Endometrial microvascular endothelial cells (primary cell): Measurements from ENCODE around the gene DDB1. TPM values are rescaled to one million over a fixed set of nuclear protein-coding genes. Genes with fewer than 3 reads are reported as not detected.

Experiments
- in situ Hi-C: cut with HindIII; loops from 2 replicates; pipeline ENCODE4 v1.10.0; 2017; ENCODE audit warnings: low sequenced_read_pairs, low pct_unique_long_range_greater_than_20kb; ENCODE audit errors: inconsistent ontology term
- total RNA-seq: library from RNA; depleted of rRNA; stranded (reverse); fragments of >200 nt; gene quantifications from one replicate; pipeline ENCODE4 v1.2.3, GENCODE V29; 2015; ENCODE audit errors: inconsistent ontology term

DDB1 gene
- total RNA-seq, 1 donor from 2014 or later: 222 TPM

DNA sequence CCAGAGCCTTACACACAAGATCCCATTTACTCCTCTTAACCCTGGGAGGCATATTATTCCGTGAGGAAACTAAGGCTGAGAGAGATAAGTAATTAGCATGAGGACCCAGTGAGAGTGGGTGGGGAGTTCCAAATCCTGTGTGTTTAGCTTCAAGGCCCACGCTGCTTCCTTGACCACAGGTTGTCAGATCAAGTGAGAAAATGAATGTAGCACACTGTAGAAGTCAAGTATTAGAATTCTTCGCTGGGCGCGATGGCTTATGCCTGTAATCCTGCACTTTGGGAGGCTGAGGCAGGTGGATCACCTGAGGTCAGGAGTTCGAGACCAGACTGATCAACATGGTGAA is 25.0 kb upstream of the DDB1 start:
- in situ Hi-C loops: no loop called here

DNA sequence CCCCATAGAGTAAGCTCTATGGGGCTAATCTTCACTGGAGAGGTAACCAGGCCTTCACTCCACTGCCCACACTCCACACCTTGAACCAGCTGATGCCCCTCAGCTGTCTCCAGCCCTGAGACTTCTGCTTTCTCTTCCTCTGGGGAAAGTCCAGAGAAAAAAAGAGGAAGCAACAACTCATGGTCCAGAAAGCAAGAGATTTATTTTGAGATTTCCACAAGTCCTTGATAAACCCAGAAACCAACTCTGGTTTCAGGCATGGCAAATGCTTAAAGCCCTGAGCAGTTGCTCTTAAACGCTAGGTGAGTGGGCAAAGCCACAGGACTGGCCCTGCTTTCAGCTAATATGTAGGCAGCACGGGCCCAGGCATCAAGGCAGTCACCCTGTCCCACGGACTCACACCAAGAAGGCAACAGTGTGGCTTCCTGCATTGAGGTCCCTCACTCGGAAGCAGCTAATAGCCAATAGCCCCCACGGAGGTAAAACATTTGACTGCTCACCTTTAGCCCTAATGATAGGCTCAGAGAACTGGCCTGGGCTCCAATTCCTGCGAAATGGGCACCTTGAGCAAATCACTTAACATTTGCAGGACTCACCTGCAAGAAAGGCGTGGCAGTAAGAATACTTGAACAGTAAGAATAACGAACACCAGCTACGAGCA is 24.5 kb upstream of the DDB1 start:
- in situ Hi-C loops: no loop called here

DNA sequence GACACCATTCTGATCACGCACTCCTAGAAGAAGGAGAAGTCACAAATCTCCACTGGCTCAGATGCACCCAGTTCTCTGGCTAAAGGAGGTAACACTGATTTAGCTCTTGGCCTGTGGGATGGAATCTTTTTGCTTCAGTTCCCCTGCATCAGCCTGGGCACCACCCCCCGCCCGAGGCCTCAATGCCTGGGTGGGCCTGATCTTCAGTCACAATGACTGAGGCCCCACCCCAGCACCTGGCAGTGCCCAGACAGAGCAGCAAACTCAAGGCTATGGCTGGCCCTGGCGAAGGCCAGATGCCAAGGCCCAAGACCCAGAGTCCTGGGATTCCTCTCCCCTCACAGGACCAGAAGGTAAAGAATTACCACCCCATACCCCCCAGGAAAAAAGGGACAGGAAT is 23.8 kb upstream of the DDB1 start:
- in situ Hi-C loops: no loop called here

DNA sequence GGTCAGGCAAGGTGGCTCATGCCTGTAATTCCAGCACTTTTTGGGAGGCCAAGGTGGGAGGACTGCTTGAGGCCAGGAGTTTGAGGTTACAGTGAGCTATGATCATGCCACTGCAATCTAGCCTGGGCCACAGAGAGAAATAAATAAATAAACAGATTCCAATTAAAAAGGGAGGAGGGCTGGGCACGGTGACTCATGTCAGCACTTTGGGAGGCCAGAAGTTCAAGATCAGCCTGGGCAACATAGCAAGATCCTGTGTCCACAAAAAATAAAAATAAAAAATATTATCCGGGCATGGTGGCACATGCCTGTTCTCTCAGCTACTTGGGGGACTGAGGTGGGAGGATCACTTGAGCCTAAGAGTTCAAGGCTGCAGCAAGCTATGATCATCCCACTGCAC is 21.3 kb upstream of the DDB1 start:
- in situ Hi-C loops: no loop called here

DNA sequence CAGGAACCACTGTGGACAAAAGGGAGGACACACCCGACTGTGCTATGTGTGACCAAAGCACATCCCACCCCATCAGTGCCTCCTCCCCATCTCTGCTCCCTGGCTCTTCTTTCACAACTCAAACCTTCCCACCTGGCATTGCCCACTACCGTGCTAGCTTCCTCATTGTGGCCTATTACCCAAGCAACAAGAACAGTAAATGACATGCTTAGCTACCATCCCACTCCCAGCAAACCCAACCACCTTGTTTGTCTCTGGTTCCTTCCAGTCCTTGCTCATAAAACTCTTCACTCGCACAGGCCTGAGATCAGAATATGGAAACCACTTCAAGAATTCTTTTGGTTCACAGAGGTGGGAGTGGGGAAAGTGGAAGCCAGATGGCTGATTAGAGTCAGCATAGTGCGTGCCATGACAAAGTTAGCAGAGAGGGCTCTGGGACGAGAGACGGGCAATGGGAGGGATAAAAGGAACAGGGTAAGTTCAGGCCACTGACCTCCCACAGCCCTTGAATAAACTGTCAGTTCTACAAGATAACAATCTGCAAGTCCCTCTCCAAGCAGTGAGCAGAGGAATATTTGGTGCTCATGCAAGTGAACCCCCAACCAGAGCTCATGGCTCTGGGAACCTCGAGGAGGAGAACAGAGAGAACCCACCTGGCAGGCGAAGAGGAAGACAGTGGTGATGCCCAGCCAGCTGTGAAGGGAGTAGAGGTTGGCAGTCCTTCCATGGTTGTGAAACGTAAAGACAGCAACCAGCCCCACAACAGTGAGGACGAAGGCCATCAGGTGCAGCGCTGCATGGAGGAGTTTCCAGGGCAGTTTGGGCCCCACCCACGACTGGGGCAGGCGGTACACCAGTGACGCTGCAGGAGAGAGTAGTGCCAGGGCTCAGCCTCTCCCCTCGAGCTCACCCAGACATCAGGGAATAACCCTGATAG is 20.5 kb upstream of the DDB1 start:
- in situ Hi-C loops: no loop called here

DNA sequence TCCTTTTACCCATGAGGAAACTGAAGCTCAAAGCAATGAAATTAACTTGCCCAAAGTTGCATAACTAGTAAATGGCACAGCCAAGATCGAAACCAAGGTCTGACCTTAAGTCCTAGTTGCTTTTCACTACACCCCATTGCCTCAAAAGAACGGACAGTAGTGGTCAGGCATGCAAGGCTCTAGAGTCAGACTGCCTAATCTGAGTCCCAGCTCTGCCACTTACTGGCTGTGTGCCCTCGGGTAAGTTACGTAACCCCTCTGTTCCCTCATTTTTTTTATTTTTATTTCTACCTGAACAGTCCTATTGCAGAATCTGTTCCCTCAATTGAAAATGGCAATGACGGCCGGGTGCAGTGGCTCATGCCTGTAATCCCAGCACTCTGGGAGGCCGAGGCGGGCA is 19.1 kb upstream of the DDB1 start:
- in situ Hi-C loops: no loop called here

DNA sequence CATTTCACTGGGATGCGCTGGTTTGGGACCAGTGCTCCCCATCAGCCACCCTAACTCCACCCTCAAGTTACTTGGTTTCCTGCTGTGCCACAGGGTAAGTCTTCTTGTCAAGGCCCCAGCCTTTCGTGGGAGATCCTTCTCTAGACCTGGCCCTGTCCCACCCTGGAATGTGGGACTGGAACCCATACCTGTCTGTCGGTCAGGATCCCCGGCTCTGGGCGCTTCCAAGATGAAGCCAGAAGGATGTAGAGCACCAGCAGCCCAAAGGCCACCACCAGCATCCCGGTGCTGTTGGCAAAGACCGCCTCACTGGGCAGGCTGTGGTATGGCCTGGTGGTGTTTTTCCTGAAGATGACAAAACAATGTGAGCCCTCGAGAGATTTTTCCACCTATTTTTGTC is 17.9 kb upstream of the DDB1 start:
- in situ Hi-C loops: no loop called here

DNA sequence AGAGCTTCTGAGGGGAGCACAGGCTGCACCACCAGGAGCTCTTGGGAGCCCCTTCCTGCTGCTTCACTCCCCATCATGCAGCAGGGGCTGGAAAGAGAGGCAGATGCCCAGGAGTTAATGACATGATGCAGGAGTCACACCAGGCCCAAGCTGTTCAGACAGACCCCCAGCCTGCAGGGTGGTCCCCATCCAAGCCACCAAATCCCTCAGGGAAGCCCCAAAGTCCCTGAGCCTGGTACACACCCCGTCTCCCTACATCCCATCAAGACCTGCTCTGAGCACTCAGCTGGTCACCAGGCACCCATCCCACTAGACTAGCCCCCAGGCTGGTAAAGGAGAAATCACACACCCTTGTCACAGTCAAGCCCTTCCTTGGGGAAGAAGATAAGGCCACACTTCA is 17.4 kb upstream of the DDB1 start:
- in situ Hi-C loops: no loop called here

DNA sequence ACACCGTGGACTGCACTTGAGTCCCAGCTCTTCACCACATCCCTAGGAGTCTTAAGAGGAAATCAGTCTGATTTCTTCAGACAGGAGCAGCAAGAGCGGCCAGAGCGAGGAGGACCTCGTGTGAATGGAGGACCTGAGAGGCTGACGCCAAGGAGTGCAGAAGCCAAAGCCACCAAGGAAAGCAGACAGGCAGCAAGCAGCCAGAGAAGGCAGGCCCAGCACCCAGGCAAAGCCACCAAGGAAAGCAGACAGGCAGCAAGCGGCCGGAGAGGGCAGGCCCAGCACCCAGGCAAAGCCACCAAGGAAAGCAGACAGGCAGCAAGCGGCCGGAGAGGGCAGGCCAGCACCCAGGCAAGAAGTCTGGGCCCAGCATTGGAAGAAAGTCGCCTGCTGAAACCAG is 17.0 kb upstream of the DDB1 start:
- in situ Hi-C loops: no loop called here

DNA sequence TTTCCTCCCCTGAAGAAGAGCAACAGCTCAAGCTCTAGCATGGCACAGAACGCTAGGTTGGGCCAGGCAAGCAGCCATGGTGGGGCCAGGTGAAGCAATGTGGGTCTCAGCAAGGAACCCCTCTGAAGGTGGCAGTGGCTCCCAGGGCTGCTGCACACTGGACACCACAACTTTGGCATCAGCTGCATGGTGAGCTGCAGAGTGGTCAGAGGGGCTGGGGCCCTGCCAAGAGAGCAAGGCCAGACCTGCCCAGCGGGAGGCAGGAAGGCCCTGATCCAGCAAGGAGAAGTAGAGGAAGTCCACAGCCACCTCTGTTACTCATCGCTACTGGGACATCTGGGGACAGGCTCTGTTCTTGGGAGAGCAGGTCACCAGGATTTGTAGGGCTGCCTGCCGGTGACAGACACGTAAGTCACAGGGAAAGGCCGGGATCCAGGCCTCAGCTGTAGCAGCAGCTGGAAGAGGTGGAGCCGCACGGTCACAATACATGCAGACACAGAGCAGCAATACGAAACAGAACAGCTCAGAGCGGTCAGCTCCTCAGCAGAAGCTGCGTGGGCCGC is 16.4 kb upstream of the DDB1 start:
- in situ Hi-C loops: no loop called here

DNA sequence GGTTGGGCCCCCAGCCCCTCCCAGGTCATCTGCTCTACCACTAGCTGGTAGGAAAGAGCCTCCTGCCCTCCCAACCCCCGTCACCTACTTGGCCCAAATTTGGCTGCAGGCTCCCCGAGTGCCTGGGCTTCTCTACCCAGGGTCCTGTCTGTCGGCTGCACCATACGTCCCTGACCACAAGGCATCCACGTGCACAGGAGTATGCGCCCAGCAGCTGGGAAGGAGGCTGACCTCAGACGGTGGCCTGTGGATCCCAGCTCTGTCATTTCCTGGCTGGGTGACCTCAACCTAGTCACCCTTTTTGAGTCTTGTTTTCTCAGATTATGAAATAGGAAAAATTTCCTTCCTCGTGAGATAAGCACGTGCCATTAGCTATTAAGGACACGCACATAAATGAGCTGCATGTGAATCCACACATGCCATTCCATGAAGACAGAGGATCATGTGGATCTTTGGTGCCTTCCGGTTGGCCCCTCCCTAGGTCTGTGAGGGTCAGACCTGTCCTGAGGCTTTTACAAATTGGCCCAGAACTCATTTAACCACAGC is 15.1 kb upstream of the DDB1 start:
- in situ Hi-C loops: no loop called here

DNA sequence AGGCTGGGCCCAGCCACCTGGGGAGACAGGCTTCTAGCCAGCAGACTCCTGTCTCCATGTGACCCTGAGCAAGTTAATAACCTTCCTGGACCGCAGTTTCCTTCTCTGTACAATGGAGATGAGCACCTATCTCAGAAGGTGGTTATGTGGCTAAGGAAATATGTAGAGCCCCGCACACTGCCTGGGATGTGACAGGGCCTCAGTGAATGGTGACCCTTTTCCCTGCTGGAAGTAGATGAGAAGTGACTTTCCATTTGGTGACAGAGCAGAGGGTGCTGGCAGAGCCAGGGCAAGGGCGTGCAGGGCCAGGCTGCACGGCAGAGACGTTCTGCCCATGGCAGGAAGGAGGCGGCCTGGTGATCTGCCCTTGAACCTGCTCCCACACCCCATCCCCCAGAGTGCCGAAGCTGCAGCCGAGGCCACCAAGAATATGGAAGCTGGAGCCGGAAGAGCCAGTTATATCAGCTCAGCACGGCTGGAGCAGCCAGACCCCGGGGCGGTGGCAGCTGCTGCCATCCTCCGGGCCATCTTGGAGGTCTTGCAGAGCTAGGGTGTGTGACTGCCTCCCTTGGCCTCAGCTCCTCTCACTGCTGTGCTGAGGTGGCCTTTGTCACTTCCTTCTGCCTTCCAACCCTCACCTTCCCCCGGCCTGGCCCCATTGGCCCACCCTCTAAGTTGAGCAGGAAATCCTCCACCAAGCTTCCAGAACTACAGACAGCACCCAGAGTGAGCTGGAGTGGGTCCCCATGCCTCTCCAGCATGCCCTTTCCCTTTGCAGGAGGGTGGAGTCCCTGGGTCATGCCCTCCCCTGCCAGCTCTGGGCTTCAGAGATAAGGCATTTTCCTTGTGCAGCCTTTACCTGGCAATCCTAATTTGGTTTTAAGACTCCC is 13.3 kb upstream of the DDB1 start:
- in situ Hi-C loops: no loop called here

DNA sequence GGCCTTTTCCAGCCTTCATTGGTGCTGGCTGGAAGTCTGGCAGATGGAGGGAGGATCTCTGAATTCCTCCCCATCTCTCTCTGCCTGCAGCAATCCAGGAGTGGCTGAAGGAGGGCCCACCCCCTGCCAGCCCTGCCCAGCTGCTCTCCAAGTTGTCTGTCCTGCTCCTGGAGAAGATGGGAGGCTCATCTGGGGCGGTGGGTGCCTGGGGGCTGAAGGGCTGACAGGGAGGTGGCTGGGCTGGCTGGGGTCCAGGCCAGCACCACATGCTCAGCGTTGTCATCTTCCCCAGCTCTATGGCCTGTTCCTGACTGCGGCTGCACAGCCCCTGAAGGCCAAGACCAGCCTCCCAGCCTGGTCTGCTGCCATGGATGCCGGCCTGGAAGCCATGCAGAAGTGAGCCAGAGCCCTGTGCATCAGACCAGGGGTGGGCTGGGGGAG is 12.3 kb upstream of the DDB1 start:
- in situ Hi-C loops: no loop called here

DNA sequence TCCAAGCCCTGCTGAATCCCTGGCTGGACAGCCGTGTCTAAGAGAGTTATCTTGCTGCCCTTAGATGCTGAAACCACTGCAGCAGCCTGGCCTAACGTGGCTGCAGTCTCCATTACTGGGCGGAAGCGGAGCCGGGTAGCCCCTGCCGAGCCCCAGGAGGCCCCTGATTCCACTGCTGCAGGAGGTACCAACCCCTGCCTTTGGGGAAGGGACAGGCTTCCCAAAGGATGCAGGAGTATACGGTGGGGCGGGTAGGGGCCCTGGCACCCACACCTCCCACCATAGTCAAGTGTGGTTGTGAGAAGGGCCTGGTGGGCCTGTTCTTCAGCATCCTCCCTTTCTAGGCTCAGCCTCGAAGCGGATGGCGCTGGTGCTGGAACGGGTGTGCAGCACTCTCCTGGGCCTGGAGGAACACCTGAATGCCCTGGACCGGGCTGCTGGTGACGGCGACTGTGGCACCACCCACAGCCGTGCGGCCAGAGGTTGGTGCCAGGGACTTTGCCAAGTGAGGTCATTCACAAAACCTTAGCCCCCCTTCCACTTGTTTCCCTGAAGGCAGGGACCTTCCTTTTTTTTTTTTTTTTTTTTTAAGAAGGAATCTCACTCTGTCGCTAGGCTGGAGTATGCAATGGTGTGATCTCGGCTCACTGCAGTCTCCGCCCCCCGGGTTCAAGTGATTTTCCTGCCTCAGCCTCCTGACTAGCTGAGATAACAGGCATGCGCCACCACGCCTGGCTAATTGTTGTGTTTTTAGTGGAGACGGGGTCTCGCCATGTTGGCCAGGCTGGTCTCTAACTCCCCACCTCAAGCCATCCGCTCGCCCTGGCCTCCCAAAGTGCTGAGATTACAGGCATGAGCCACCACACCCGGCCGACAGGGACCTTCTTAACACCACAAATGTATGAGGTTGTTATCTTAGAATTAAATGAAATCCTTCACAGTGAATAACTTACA is 11.2 kb upstream of the DDB1 start:
- in situ Hi-C loops: no loop called here

DNA sequence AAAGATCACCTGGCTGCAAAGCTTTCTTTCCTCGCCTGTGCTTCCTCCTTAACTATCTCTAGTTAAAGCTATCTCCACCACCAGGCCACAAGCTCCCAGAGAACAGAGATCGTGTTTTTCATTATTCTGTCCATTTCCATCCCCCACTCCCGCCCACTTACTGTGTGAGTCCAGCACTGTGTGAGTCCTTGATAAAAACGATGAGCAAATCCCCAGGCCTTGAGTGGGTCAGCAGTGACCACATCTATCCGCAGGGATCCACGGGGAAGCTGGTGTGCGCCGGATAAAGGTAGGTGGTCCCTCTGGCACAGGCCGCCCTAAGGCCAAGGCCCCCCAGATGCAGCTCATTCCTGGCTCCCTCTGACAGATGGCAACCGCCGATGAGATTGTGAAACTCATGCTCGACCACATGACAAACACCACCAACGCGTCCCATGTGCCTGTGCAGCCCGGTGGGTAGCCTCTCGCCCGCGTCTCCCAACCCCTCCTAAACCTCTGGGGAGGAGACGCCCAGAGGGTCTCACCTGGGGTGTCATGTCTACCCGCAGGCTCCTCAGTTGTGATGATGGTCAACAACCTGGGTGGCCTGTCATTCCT is 9.4 kb upstream of the DDB1 start:
- in situ Hi-C loops: no loop called here

DNA sequence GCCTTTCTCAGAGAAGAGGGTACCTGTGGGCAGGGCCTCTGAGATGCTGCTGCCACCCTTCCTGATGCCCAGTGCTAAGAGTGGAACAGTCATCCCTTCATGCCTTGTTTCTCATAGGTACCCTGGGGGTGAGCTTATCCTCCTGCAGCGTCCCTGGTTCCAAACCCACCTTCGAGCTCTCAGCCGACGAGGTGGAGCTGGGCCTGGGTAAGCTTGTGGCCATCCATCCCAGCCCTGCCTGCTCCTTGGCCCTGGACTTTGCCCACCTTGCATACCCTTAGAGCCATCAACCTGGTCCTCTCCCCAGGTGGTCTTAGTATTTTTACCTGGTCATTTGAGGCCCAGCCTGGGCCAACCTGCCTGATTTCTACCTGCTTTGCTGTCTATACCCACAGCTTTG is 8.8 kb upstream of the DDB1 start:
- in situ Hi-C loops: no loop called here

DNA sequence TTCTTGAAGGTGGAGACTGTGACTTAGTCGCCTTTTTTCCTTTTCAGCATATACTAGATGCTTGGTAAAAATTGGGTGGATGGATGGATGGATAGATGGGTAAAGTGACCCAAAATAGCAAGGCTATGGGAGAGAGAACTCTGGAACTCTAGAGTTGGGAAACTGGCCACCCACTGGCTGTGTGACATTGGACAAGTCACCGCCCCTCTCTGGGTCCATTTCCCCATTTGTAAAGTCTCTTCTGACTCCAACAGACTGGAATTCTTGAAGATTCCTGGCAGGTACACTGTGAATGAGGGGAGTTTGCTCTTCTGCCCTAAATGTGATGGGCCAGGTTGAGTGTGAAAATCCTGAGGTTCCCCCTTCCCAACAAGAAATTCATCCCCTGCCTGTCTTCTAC is 8.1 kb upstream of the DDB1 start:
- in situ Hi-C loops: no loop called here

DNA sequence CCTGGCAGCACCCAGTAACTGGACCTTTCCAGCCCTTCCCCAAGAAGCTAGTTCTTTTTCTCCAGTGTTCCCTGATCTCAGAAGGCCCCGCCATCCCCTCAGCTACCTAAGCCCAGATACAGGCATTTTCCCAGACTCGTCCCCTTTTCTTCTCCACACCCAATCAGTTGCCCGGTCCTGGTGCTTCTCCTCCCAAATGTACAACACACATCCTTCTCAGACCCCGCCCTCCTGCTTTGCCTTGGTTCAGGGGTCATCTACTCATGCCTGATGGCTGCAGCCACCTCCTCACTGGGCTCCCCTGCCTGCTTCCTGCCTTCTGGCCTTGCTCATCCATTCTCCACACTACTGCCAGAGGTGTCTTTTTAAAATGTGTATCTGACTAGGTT is 6.6 kb upstream of the DDB1 start:
- in situ Hi-C loops: no loop called here
